Skeletal muscle tissue (tissue), 4 donors: ENCODE results near the gene KCNAB3. TPM values are rescaled to one million over a fixed set of nuclear protein-coding genes. Genes with fewer than 3 reads are reported as not detected.

ENCODE experiments used
- H3K27ac ChIP-seq: one replicate; pipeline ENCODE4 v1.7.0; 2013; ENCODE audit warnings: mild to moderate bottlenecking, low read depth, low read length, inconsistent platforms
- H3K27me3 ChIP-seq, 3 donors: one replicate each; pipeline ENCODE4 v1.7.0; 2013; ENCODE audit warnings: low read length in 3 of 3; ENCODE audit not compliant: control insufficient read depth in 3 of 3, insufficient read depth in 3 of 3
- H3K36me3 ChIP-seq, 3 donors: one replicate each; pipeline ENCODE4 v1.7.0; 2013; ENCODE audit warnings: low read length in 3 of 3; ENCODE audit not compliant: control insufficient read depth in 3 of 3, insufficient read depth in 3 of 3
- H3K4me1 ChIP-seq, 3 donors: one replicate each; pipeline ENCODE4 v1.7.0; 2013; ENCODE audit warnings: low read length in 3 of 3, mild to moderate bottlenecking in 3 of 3; ENCODE audit not compliant: control insufficient read depth in 3 of 3, insufficient read depth in 3 of 3
- H3K4me3 ChIP-seq, 3 donors: one replicate each; pipeline ENCODE4 v1.7.0; 2013; ENCODE audit warnings: low read length in 3 of 3
- H3K9ac ChIP-seq, 3 donors: one replicate each; pipeline ENCODE4 v1.7.0; 2013; ENCODE audit warnings: low read length in 3 of 3, mild to moderate bottlenecking in 3 of 3, moderate library complexity in 2 of 3, low read depth in 1 of 3
- H3K9me3 ChIP-seq, 3 donors: one replicate each; pipeline ENCODE4 v1.7.0; 2013; ENCODE audit warnings: low read length in 3 of 3; ENCODE audit not compliant: control insufficient read depth in 3 of 3
- total RNA-seq: library from RNA; depleted of rRNA; stranded (reverse); fragments of >200 nt; gene quantifications from one replicate; pipeline ENCODE4 v1.2.3, GENCODE V29; 2014
- donor health status: Osteomylitis.

The KCNAB3 gene
- 0.52 TPM for total RNA-seq

- H3K9me3 ChIP-seq, result no peaks in the 10 kb centered on the region
- no peaks in the 10 kb centered on the region for H3K27me3 ChIP-seq
- peaks cover 0 to 8% (median 6%) of the 10 kb centered on the region in 3 donors for H3K36me3 ChIP-seq
- no peak within 1 kb of the TSS for H3K27ac ChIP-seq
- H3K4me3 ChIP-seq, result peak within 1 kb of the TSS in 1 of 3 donors; percentile 22
- H3K4me1 ChIP-seq, result peaks cover 20 to 28% (median 25%) of the 10 kb centered on the region in 3 donors
- peak within 1 kb of the TSS in 1 of 3 donors; percentile 3 for H3K9ac ChIP-seq
Observed at GRCh38 chr17:7929158-7930023, at the start of gene KCNAB3. Gene KCNAB3 (minus strand): TSS chr17:7929856. CDS start chr17:7929435, 421 bp downstream.

GRCh38 chr17:7977805-7978204 lies 48.1 kb upstream of the KCNAB3 start:
- Histone ChIP-seq H3K27me3 (no peaks in the 10 kb centered on the region), H3K9ac (no peak overlapping the region), H3K4me1 (no peaks in the 10 kb centered on the region), H3K27ac (no peak overlapping the region), H3K36me3 (peaks cover 0 to 2% (median 0%) of the 10 kb centered on the region in 3 donors), H3K4me3 (no peak overlapping the region), H3K9me3 (peaks cover 4 to 7% (median 5%) of the 10 kb centered on the region in 3 donors)

GRCh38 chr17:7977039-7977438 lies 47.4 kb upstream of the KCNAB3 start:
- no peak overlapping the region for H3K4me3 ChIP-seq

GRCh38 chr17:7974638-7975131 lies 45.0 kb upstream of the KCNAB3 start:
- Histone ChIP-seq H3K36me3 (peaks cover 0 to 2% (median 0%) of the 10 kb centered on the region in 3 donors), H3K9ac (no peak overlapping the region), H3K27me3 (no peaks in the 10 kb centered on the region), H3K9me3 (peaks cover 4 to 7% (median 5%) of the 10 kb centered on the region in 3 donors), H3K27ac (no peak overlapping the region), H3K4me1 (peaks cover 6 to 7% (median 6%) of the 10 kb centered on the region in 3 donors), H3K4me3 (no peak overlapping the region)

More at GRCh38 chr17:7977039-7977438, 47.4 kb upstream of the KCNAB3 start:
- Histone ChIP-seq H3K4me1 (peaks cover 2 to 3% (median 3%) of the 10 kb centered on the region in 3 donors), H3K27me3 (no peaks in the 10 kb centered on the region), H3K36me3 (peaks cover 0 to 2% (median 0%) of the 10 kb centered on the region in 3 donors), H3K27ac (no peak overlapping the region), H3K9ac (no peak overlapping the region), H3K9me3 (peaks cover 4 to 7% (median 5%) of the 10 kb centered on the region in 3 donors)

GRCh38 chr17:7972131-7972785 lies 42.6 kb upstream of the KCNAB3 start:
- Histone ChIP-seq H3K4me3 (no peak overlapping the region), H3K9me3 (peaks cover 4 to 7% (median 5%) of the 10 kb centered on the region in 3 donors), H3K9ac (no peak overlapping the region), H3K27me3 (no peaks in the 10 kb centered on the region), H3K4me1 (peaks cover 6 to 7% (median 6%) of the 10 kb centered on the region in 3 donors), H3K27ac (no peak overlapping the region), H3K36me3 (peaks cover 0 to 2% (median 0%) of the 10 kb centered on the region in 3 donors)

- Histone ChIP-seq H3K27ac (no peak overlapping the region), H3K9ac (no peak overlapping the region), H3K27me3 (no peaks in the 10 kb centered on the region), H3K4me1 (peaks cover 6 to 7% (median 6%) of the 10 kb centered on the region in 3 donors), H3K36me3 (peaks cover 0 to 2% (median 0%) of the 10 kb centered on the region in 3 donors), H3K9me3 (peaks cover 4 to 7% (median 5%) of the 10 kb centered on the region in 3 donors), H3K4me3 (no peak overlapping the region)
Observed at GRCh38 chr17:7971651-7972050, 42.0 kb upstream of the KCNAB3 start.

GRCh38 chr17:7969433-7969832 lies 39.8 kb upstream of the KCNAB3 start:
- Histone ChIP-seq H3K27ac (no peak overlapping the region), H3K4me1 (peaks cover 6 to 7% (median 6%) of the 10 kb centered on the region in 3 donors), H3K4me3 (no peak overlapping the region), H3K9ac (no peak overlapping the region), H3K9me3 (peaks cover 0 to under 1% (median 0%) of the 10 kb centered on the region in 3 donors), H3K36me3 (no peaks in the 10 kb centered on the region), H3K27me3 (no peaks in the 10 kb centered on the region)

- H3K4me1 ChIP-seq, result peaks cover 6 to 7% (median 6%) of the 10 kb centered on the region in 3 donors
- no peaks in the 10 kb centered on the region for H3K9me3 ChIP-seq
- no peaks in the 10 kb centered on the region for H3K27me3 ChIP-seq
- no peak overlapping the region for H3K9ac ChIP-seq
- no peak overlapping the region for H3K4me3 ChIP-seq
- H3K36me3 ChIP-seq, result no peaks in the 10 kb centered on the region
- H3K27ac ChIP-seq, result no peak overlapping the region
Observed at GRCh38 chr17:7967751-7968150, 38.1 kb upstream of the KCNAB3 start.

GRCh38 chr17:7961421-7961820 lies 31.8 kb upstream of the KCNAB3 start:
- Histone ChIP-seq H3K4me1 (no peaks in the 10 kb centered on the region), H3K9ac (no peak overlapping the region), H3K9me3 (no peaks in the 10 kb centered on the region), H3K27ac (no peak overlapping the region), H3K4me3 (no peak overlapping the region), H3K27me3 (peaks cover 0 to 15% (median 8%) of the 10 kb centered on the region in 3 donors), H3K36me3 (no peaks in the 10 kb centered on the region)
